SK-N-SH (cell line): ENCODE data around the gene COL28A1. TPM values are rescaled to one million over a fixed set of nuclear protein-coding genes. Genes with fewer than 3 reads are reported as not detected.

Experiments used
- CTCF ChIA-PET: fragments of 300-600, 350-600 bp; formaldehyde crosslinking; extraction: SDS; loops from one replicate; lab custom pipeline; 2021; lab: Yijun Ruan, JAX
- POLR2A ChIA-PET: fragments of 350-600 bp; sonication (Branson Sonifier 250); formaldehyde crosslinking; extraction: SDS; loops from one replicate; lab custom pipeline; 2020; ENCODE audit warnings: antibody characterized with exemption, inconsistent platforms; lab: Yijun Ruan, JAX
- DNase-seq: peaks from one replicate; pipeline ENCODE4 v3.0.0; 2012
- H2AFZ ChIP-seq: fragments of 200-600 bp; sonication (generic); 2 replicates; pipeline ENCODE4 v1.8.1; 2016; ENCODE audit warnings: antibody characterized with exemption, mild to moderate bottlenecking, low read depth
- H3F3A ChIP-seq: fragments of 200-600 bp; sonication (generic); replicated peaks from 2 replicates; pipeline ENCODE3; 2016; ENCODE audit warnings: antibody characterized with exemption, mild to moderate bottlenecking; ENCODE audit not compliant: insufficient read depth
- H3K27ac ChIP-seq, 2 experiments: fragments of 200-500 bp in 1 of 2; fragments of 200-600 bp in 1 of 2; sonication (Bioruptor generic) in 1 of 2; sonication (generic), shearing (Covaris generic) in 1 of 2; 2 replicates each; pipeline versions ENCODE4 v1.5.1 to v1.6.1; 2014 to 2016; ENCODE audit warnings: low read depth in 2 of 2, inconsistent platforms in 1 of 2, low read length in 1 of 2, mild to moderate bottlenecking in 1 of 2, mixed read lengths in 1 of 2
- H3K27me3 ChIP-seq: fragments of 200-600 bp; sonication (generic), shearing (Covaris generic); 2 replicates; pipeline ENCODE4 v1.6.1; 2016; ENCODE audit warnings: mixed run types; ENCODE audit not compliant: insufficient read depth
- H3K36me3 ChIP-seq, 2 experiments: fragments of 200-500 bp in 1 of 2; fragments of 200-600 bp in 1 of 2; sonication (Bioruptor generic) in 1 of 2; sonication (generic) in 1 of 2; replicated peaks in 1 of 2; 2 replicates each; pipeline versions ENCODE3 to v1.5.1; 2014 to 2016; ENCODE audit warnings: low read length in 1 of 2, mild to moderate bottlenecking in 1 of 2; ENCODE audit not compliant: insufficient read depth in 2 of 2, control insufficient read depth in 1 of 2
- H3K4me1 ChIP-seq, 2 experiments: fragments of 200-500 bp in 1 of 2; fragments of 200-600 bp in 1 of 2; sonication (Bioruptor generic) in 1 of 2; sonication (generic), shearing (Covaris generic) in 1 of 2; 2 replicates each; pipeline versions ENCODE4 v1.5.1 to v1.6.1; 2014 to 2016; ENCODE audit warnings: low read depth in 1 of 2, low read length in 1 of 2, mixed run types in 1 of 2; ENCODE audit not compliant: insufficient read depth in 2 of 2, control insufficient read depth in 1 of 2
- H3K4me2 ChIP-seq: fragments of 200-600 bp; sonication (generic), shearing (Covaris generic); 2 replicates; pipeline ENCODE4 v1.6.1; 2017; ENCODE audit warnings: mixed run types
- H3K4me3 ChIP-seq, 2 experiments: fragments of 200-500 bp in 1 of 2; fragments of 200-600 bp in 1 of 2; sonication (Bioruptor generic) in 1 of 2; sonication (generic), shearing (Covaris generic) in 1 of 2; 2 replicates each; pipeline versions ENCODE4 v1.5.1 to v1.8.1; 2014 to 2016; ENCODE audit warnings: low read depth in 2 of 2, inconsistent platforms in 1 of 2, low read length in 1 of 2, mild to moderate bottlenecking in 1 of 2, mixed read lengths in 1 of 2, moderate library complexity in 1 of 2
- H3K79me2 ChIP-seq: fragments of 200-600 bp; sonication (generic); 2 replicates; pipeline ENCODE4 v1.8.1; 2017; ENCODE audit warnings: mild to moderate bottlenecking; ENCODE audit not compliant: insufficient read depth
- H3K9ac ChIP-seq: fragments of 200-600 bp; sonication (generic); 2 replicates; pipeline ENCODE4 v1.6.1; 2017; ENCODE audit warnings: mixed run types
- H3K9me2 ChIP-seq: fragments of 200-600 bp; sonication (generic); 2 replicates; pipeline ENCODE4 v1.6.1; 2017; ENCODE audit warnings: mixed run types
- H3K9me3 ChIP-seq: fragments of 200-600 bp; sonication (generic); 2 replicates; pipeline ENCODE4 v1.6.1; 2017; ENCODE audit warnings: mixed run types, mild to moderate bottlenecking, moderate library complexity
- H4K20me1 ChIP-seq: fragments of 200-600 bp; sonication (generic); 2 replicates; pipeline ENCODE4 v1.6.1; 2017; ENCODE audit warnings: mild to moderate bottlenecking, mixed run types; ENCODE audit not compliant: insufficient read depth
- CHD2 ChIP-seq: fragments of 150-350 bp; IDR thresholded peaks from 2 replicates; pipeline ENCODE4 v1.6.1; 2018; ENCODE audit warnings: low read length; ENCODE audit not compliant: partially characterized antibody
- ELF1 ChIP-seq: IDR thresholded peaks from 2 replicates; pipeline ENCODE4 v1.4.0; 2012
- FOXJ3 ChIP-seq: sonication (generic); formaldehyde crosslinking; IDR thresholded peaks from 2 replicates; pipeline ENCODE4 v1.5.1; 2020; ENCODE audit warnings: mild to moderate bottlenecking, missing genetic modification reagents
- FOXM1 ChIP-seq: IDR thresholded peaks from 2 replicates; pipeline ENCODE4 v1.4.0; 2012; ENCODE audit warnings: low read depth, mild to moderate bottlenecking
- GABPA ChIP-seq: IDR thresholded peaks from 2 replicates; pipeline ENCODE4 v1.4.0; 2012; ENCODE audit warnings: low read depth, mild to moderate bottlenecking
- MEF2A ChIP-seq: IDR thresholded peaks from 2 replicates; pipeline ENCODE4 v1.4.0; 2012; ENCODE audit warnings: low read depth, borderline replicate concordance
- MXI1 ChIP-seq: IDR thresholded peaks from 2 replicates; pipeline ENCODE4 v1.6.1; 2012; ENCODE audit warnings: mild to moderate bottlenecking, low read depth, low read length, improper control_type of control experiment
- NFIC ChIP-seq: IDR thresholded peaks from 2 replicates; pipeline ENCODE4 v1.4.0; 2012; ENCODE audit warnings: borderline replicate concordance
- POLR2AphosphoS5 ChIP-seq: IDR thresholded peaks from 2 replicates; pipeline ENCODE4 v1.6.1; 2012; ENCODE audit warnings: low read depth, low read length
- RAD21 ChIP-seq: IDR thresholded peaks from 2 replicates; pipeline ENCODE4 v1.6.1; 2012; ENCODE audit warnings: mild to moderate bottlenecking, low read length
- RCOR1 ChIP-seq: fragments of 150-350 bp; IDR thresholded peaks from 2 replicates; pipeline ENCODE4 v1.6.1; 2017; ENCODE audit warnings: antibody characterized with exemption, low read length
- RFX5 ChIP-seq: IDR thresholded peaks from 2 replicates; pipeline ENCODE4 v1.6.1; 2012; ENCODE audit warnings: mild to moderate bottlenecking, improper control_type of control experiment, low read length
- RXRA ChIP-seq: IDR thresholded peaks from 2 replicates; pipeline ENCODE4 v1.4.0; 2012; ENCODE audit warnings: low read depth, mild to moderate bottlenecking, borderline replicate concordance
- SIN3A ChIP-seq: IDR thresholded peaks from 2 replicates; pipeline ENCODE4 v1.6.1; 2012; ENCODE audit warnings: low read depth, mild to moderate bottlenecking, low read length, moderate library complexity, borderline replicate concordance
- SMC3 ChIP-seq: IDR thresholded peaks from 2 replicates; pipeline ENCODE4 v1.6.1; 2012; ENCODE audit warnings: low read depth, low read length, improper control_type of control experiment
- TAF1 ChIP-seq: IDR thresholded peaks from 2 replicates; pipeline ENCODE4 v1.6.1; 2012; ENCODE audit warnings: low read depth, mild to moderate bottlenecking, low read length, moderate library complexity, borderline replicate concordance
- TCF12 ChIP-seq: IDR thresholded peaks from 2 replicates; pipeline ENCODE4 v1.4.0; 2012
- YY1 ChIP-seq: IDR thresholded peaks from 2 replicates; pipeline ENCODE4 v1.4.0; 2012; ENCODE audit warnings: low read depth, mild to moderate bottlenecking
- WGBS: methylation state at CpG from one replicate; pipeline ENCODE4 v1.1.6; 2017; ENCODE audit warnings: low lambda C conversion rate; 5-methylcytosine and 5-hydroxymethylcytosine counted together
- polyA plus RNA-seq, 3 experiments: library from polyadenylated mRNA; depleted of rRNA; stranded (reverse); fragments of >200 nt; gene quantifications; 2 replicates each; pipeline ENCODE4 v1.2.3, GENCODE V29; 2012
- TF ChIP-seq, protein P1 (sequence below): fragments of 200-600 bp; sonication (generic); IDR thresholded peaks from 2 replicates; pipeline ENCODE4 v1.6.1; 2017; ENCODE audit warnings: antibody characterized with exemption, mild to moderate bottlenecking, moderate library complexity
- TF ChIP-seq, protein P2 (sequence below): IDR thresholded peaks from 2 replicates; pipeline ENCODE4; 2012
- TF ChIP-seq, protein P3 (sequence below): IDR thresholded peaks from 2 replicates; pipeline ENCODE4 v1.4.0; 2012; ENCODE audit warnings: low read depth
- TF ChIP-seq, protein P4 (sequence below): IDR thresholded peaks from 2 replicates; pipeline ENCODE4 v1.4.0; 2012; ENCODE audit warnings: low read depth, borderline replicate concordance
- TF ChIP-seq, protein P5 (sequence below): fragments of 150-350 bp; IDR thresholded peaks from 2 replicates; pipeline ENCODE4 v1.6.1; 2017; ENCODE audit warnings: antibody characterized with exemption, low read length, low read depth, borderline replicate concordance

The COL28A1 gene
- polyA plus RNA-seq, 1 of the 3 experiments (the other 2 are of a cell fraction): not detected

DNA sequence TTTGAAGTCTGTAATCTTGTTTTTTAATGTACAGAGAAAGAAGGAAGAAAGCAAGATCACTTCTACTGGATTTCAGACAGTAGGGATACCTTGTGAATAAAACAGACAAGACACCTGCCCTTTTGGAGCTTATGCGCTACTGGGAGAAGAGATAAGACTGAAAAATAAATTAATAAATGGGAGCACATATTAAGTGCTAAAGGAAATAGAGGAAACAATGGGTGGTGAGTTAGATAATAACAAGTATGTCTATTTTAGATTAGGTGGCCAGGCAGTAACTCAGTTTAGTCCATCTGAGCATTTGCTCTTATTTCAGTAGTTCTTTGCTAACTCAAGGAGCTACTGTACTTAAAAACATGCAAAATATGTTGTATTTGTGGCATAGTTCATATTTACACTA, 46.9 kb upstream of the COL28A1 start:
- H3K9ac ChIP-seq: no peak overlapping the region
- peaks cover 11% of the 10 kb centered on the region for H3F3A ChIP-seq
- no peaks in the 10 kb centered on the region for H3K27me3 ChIP-seq
- no peaks in the 10 kb centered on the region for H4K20me1 ChIP-seq
- peaks cover 18% of the 10 kb centered on the region; the same call in 1 of the 2 replicates for H3K79me2 ChIP-seq
- WGBS: 100% methylated on average over 1 of the region's 1 CpG
- DNase-seq: no peak
- ChIA-PET CTCF (interaction anchor here (0.8 to 5.2 kb wide), 4 partner anchors 11 to 713 kb away, joined by 3 to 43 read pairs (median 4); no protein-coding TSS in a partner anchor), POLR2A (no interaction called here)
- no peaks in the 10 kb centered on the region for H3K9me3 ChIP-seq
- no peak overlapping the region for H2AFZ ChIP-seq
- no peaks in the 10 kb centered on the region for H3K9me2 ChIP-seq
- H3K4me3 ChIP-seq: no peak overlapping the region
- peak overlapping the region in 1 of 2 experiments; percentile 47; a peak in 2 of 4 replicates for H3K27ac ChIP-seq
- H3K4me2 ChIP-seq: no peak overlapping the region
- peaks cover 38 to 64% of the 10 kb centered on the region in 2 experiments for H3K36me3 ChIP-seq
- H3K4me1 ChIP-seq: peaks cover 0 to 24% of the 10 kb centered on the region in 2 experiments; a peak in 1 of 4 replicates
- TF ChIP-seq POLR2AphosphoS5 (no peak), FOXJ3 (CRISPR knock-in tag) (no peak), RXRA (no peak), ELF1 (no peak), SMC3 (no peak), TCF12 (no peak), FOXM1 (no peak), MXI1 (no peak), RAD21 (no peak), CHD2 (no peak), GABPA (no peak), MEF2A (no peak)
- TF ChIP-seq, protein P1, sequence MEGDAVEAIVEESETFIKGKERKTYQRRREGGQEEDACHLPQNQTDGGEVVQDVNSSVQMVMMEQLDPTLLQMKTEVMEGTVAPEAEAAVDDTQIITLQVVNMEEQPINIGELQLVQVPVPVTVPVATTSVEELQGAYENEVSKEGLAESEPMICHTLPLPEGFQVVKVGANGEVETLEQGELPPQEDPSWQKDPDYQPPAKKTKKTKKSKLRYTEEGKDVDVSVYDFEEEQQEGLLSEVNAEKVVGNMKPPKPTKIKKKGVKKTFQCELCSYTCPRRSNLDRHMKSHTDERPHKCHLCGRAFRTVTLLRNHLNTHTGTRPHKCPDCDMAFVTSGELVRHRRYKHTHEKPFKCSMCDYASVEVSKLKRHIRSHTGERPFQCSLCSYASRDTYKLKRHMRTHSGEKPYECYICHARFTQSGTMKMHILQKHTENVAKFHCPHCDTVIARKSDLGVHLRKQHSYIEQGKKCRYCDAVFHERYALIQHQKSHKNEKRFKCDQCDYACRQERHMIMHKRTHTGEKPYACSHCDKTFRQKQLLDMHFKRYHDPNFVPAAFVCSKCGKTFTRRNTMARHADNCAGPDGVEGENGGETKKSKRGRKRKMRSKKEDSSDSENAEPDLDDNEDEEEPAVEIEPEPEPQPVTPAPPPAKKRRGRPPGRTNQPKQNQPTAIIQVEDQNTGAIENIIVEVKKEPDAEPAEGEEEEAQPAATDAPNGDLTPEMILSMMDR: no peak
- TF ChIP-seq, protein P2, sequence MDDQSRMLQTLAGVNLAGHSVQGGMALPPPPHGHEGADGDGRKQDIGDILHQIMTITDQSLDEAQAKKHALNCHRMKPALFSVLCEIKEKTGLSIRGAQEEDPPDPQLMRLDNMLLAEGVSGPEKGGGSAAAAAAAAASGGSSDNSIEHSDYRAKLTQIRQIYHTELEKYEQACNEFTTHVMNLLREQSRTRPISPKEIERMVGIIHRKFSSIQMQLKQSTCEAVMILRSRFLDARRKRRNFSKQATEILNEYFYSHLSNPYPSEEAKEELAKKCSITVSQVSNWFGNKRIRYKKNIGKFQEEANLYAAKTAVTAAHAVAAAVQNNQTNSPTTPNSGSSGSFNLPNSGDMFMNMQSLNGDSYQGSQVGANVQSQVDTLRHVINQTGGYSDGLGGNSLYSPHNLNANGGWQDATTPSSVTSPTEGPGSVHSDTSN: no peak
- TF ChIP-seq, protein P3, sequence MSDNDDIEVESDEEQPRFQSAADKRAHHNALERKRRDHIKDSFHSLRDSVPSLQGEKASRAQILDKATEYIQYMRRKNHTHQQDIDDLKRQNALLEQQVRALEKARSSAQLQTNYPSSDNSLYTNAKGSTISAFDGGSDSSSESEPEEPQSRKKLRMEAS: no peak

DNA sequence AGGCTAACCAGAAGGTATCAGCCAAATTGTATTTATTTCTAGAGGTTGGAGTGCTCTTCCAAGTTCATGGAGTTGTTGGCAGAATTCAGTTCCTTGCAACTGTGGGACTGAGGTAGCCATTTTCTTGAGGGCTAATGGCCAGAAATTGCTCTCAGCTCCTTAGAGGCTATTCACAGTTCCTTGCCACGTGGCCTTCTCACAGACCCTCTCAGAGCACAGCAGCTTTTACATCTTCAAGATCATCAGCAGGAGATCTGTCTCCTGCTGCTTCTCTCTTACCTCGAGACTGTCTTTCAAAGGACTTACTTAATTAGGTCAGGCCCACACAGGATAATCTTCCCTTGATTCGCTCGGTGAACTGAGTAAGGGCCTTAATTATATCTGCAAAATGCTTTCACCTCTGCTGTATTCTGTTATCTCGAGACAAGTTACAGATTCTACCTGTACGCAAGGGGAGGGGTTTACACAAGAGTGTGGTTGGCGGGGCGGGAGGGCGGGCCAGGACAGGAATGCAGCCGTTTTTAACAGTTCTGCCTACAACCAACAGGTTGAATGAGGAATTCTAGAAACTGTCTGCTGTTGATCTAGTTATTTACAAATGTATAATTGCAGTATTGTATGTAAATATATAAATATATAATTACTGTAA, 46.0 kb upstream of the COL28A1 start:
- Histone ChIP-seq H3K9me2 (no peaks in the 10 kb centered on the region), H3F3A (peaks cover 11% of the 10 kb centered on the region), H3K9me3 (no peaks in the 10 kb centered on the region), H3K36me3 (peaks cover 37 to 71% of the 10 kb centered on the region in 2 experiments), H3K27ac (no peak overlapping the region; a peak in 1 of 4 replicates), H2AFZ (no peak overlapping the region), H3K79me2 (peaks cover 14% of the 10 kb centered on the region; the same call in 1 of the 2 replicates), H3K4me3 (no peak overlapping the region), H3K9ac (no peak overlapping the region), H3K4me1 (peaks cover 0 to 24% of the 10 kb centered on the region in 2 experiments; a peak in 1 of 4 replicates), H4K20me1 (no peaks in the 10 kb centered on the region), H3K27me3 (no peaks in the 10 kb centered on the region), H3K4me2 (no peak overlapping the region)
- ChIA-PET POLR2A (no interaction called here), CTCF (interaction anchor here (0.6 to 2.5 kb wide), 2 partner anchors 14 to 282 kb away, joined by 3 to 14 read pairs; no protein-coding TSS in a partner anchor)
- WGBS: 96% methylated on average over 10 of the region's 10 CpGs
- no peak for DNase-seq
- TF ChIP-seq TAF1: no peak
- TF ChIP-seq, protein P4, sequence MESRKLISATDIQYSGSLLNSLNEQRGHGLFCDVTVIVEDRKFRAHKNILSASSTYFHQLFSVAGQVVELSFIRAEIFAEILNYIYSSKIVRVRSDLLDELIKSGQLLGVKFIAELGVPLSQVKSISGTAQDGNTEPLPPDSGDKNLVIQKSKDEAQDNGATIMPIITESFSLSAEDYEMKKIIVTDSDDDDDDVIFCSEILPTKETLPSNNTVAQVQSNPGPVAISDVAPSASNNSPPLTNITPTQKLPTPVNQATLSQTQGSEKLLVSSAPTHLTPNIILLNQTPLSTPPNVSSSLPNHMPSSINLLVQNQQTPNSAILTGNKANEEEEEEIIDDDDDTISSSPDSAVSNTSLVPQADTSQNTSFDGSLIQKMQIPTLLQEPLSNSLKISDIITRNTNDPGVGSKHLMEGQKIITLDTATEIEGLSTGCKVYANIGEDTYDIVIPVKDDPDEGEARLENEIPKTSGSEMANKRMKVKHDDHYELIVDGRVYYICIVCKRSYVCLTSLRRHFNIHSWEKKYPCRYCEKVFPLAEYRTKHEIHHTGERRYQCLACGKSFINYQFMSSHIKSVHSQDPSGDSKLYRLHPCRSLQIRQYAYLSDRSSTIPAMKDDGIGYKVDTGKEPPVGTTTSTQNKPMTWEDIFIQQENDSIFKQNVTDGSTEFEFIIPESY: no peak
- no peak for TF ChIP-seq RCOR1
- no peak for TF ChIP-seq RAD21
- TF ChIP-seq SIN3A: no peak
- TF ChIP-seq FOXJ3 (CRISPR knock-in tag): no peak
- no peak for TF ChIP-seq NFIC
- TF ChIP-seq RFX5: no peak
- TF ChIP-seq, protein P5, sequence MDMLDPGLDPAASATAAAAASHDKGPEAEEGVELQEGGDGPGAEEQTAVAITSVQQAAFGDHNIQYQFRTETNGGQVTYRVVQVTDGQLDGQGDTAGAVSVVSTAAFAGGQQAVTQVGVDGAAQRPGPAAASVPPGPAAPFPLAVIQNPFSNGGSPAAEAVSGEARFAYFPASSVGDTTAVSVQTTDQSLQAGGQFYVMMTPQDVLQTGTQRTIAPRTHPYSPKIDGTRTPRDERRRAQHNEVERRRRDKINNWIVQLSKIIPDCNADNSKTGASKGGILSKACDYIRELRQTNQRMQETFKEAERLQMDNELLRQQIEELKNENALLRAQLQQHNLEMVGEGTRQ: no peak
- TF ChIP-seq GABPA: no peak
- no peak for TF ChIP-seq YY1
- TF ChIP-seq ELF1: no peak
